ENCODE results near the gene NLGN2.

NLGN2 gene

GRCh38 chr17:7414837-7415236 is 7.2 kb downstream of the NLGN2 start:
- DNase-seq (ENCODE audit: low spot score): no peak

DNA sequence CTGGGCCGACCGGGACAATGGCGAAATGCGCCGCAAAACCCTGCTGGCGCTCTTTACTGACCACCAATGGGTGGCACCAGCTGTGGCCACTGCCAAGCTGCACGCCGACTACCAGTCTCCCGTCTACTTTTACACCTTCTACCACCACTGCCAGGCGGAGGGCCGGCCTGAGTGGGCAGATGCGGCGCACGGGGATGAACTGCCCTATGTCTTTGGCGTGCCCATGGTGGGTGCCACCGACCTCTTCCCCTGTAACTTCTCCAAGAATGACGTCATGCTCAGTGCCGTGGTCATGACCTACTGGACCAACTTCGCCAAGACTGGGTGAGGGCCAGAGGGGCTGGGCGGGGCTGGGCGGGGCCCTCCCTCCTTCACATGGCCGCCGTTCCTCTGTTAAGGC is 8.1 kb downstream of the NLGN2 start:
- DNase-seq (ENCODE audit: low spot score): no peak

DNA sequence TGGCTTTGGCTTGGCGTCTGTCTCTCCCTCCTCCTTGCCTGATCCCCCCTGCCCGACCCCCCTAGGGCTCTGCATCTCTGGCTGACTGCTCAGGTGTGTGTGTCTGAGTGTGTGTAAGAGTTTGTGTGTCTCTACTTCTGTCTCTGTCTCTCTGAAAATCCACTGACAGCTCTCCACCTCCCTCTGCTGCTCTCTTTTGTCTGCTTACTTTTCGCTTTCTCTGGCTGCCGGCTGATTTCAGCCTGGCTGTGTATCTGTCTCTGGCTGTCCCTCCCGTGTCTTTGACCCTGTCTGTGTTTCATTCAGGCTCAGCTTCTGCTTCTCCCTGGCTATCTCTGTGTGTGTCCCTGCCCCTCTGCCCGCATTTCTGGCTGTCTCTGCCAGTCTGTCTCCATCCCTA is 8.7 kb downstream of the NLGN2 start:
- no peak for DNase-seq (ENCODE audit: low spot score)

GRCh38 chr17:7417056-7417655 is 9.5 kb downstream of the NLGN2 start:
- DNase-seq (ENCODE audit: low spot score): no peak

DNA sequence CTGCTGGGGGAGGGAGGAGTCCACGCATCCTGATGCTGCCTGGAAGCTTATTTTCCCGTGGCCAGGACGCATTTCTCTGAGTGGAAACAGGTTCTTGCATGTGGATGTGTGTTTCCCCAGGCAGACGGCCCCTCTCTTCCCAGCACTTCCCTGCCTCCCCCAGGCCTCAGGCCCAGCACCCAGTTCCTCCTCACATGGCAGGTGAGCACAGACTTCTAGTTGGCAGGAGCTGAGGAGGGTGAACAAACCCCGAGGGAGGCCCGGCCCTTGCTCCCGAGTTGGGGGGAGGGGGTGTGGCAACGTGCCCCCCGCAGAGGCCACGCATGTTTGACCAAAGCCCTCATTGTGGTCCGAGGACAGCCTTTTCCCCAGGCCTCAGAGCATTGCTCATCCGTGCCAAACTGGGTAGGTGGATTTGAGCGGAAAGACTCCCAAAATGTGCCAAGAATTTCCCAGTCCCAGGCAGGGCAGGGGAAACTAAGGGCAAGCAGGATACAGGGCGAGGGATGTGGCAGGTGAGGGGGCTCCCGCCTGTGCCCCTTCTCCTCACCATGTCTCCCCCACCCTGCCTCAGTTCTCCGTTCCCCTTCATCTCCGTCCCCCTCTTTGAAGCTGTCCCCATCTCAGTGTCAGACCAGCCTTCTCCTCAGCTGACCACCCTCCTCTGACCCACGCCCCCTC is 11.0 kb downstream of the NLGN2 start:
- DNase-seq (ENCODE audit: low spot score): no peak

DNA sequence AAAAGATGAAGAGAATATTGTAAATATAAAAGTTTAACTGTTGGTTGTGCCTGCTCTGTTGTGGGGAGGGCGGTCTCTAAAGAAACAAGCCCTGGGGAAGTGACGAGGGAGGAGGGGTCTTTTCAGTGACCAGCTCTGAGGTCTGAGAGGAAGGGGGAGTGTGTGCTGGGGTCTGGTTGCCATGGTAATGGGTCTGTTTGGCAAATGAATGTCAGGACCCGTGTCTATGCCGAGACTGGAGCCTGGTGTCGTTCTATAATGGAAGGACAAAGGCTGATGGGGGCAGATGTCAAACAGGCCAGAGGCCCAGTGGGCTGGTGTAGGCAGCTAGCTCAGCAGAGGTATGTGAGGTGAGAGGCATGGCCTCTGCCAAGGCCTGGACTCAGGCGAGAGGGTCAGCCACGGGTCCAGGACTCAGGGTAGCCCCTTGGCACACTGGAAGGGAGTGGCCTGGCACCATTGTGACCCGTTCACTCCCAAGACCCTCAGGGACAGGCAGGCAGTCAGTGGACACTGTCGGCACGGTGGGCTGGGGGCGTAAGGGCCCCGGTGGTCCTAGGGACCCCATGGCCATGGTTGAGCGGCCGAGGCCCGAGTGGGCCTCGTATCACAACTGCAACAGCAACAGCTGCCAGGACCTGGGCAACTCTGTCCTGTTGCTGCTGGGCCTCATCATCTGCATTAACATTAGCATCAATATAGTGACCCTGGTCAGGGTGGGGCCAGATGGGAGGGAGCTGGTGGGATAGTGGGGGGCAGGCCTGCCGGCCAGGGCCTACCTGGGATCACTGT is 12.4 kb downstream of the NLGN2 start, which contains the start of gene SPEM1:
Gene SPEM1, plus strand, starts transcription at position 506 of the 792 bp plus-strand sequence. Its CDS starts 61 bp downstream, at position 567.
- no peak for DNase-seq (ENCODE audit: low spot score)

- DNase-seq (ENCODE audit: low spot score): no peak
These were observed 13.5 kb downstream of the NLGN2 start for GRCh38 chr17:7421186-7421585.

GRCh38 chr17:7423679-7424078 is 16.0 kb downstream of the NLGN2 start:
- no peak for DNase-seq (ENCODE audit: low spot score)

GRCh38 chr17:7425316-7425715 is 17.7 kb downstream of the NLGN2 start, which contains the start of gene SPEM2:
SPEM2 (plus strand) TSS chr17:7425616; CDS start chr17:7425689, 73 bp downstream.
- DNase-seq (ENCODE audit: low spot score): no peak

GRCh38 chr17:7425756-7426155 is 18.1 kb downstream of the NLGN2 start:
- DNase-seq (ENCODE audit: low spot score): no peak

GRCh38 chr17:7426203-7426863 is 18.7 kb downstream of the NLGN2 start:
- no peak for DNase-seq (ENCODE audit: low spot score)

- no peak for DNase-seq (ENCODE audit: low spot score)
These were observed 19.3 kb downstream of the NLGN2 start for GRCh38 chr17:7426896-7427489.

- DNase-seq (ENCODE audit: low spot score): no peak
These were observed 19.9 kb downstream of the NLGN2 start for GRCh38 chr17:7427549-7427948.

DNA sequence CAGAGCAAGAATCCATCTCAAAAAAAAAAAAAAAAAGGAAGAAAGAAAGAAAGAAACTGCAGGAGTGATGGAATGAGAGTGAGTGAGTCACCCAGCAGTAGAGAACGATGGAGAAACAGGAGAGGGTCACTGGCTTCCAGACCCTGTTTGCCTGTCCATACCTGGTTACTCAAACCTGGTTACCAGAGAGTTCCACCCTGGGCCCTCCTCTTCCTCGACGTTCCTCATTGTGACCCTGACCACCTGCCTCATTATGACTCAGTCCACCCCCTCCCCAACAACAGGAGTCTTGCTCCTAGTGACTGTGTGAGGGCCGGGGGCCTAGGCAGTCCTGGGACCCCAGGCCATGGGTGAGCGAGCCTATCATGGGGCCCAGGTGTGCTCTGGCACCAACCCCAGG is 20.9 kb downstream of the NLGN2 start, which contains the start of gene SPEM3:
Gene SPEM3, plus strand, starts transcription at position 301 of the 400 bp plus-strand sequence. Its CDS starts 46 bp downstream, at position 347.
- no peak for DNase-seq (ENCODE audit: low spot score)

DNA sequence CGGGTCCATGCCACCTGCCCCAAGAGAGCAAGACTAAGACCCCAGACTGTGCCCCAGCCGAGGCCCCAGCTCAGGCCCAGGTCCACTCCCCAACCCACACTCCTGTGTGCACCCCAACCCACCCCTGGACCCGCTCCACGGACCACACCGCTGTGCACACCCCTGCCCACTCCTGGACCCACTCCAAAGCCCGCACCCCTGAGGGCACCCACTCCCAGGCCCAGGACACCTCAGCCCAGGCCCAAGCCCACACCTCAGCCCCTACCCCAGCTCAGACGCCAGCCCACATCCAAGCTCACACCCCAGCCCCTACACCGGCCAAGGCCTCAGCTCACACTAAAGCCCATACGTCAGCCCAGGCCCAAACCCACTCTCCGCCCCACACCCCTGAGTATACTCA is 22.1 kb downstream of the NLGN2 start:
- no peak for DNase-seq (ENCODE audit: low spot score)

GRCh38 chr17:7431231-7431630 is 23.6 kb downstream of the NLGN2 start:
- no peak for DNase-seq (ENCODE audit: low spot score)

- no peak for DNase-seq (ENCODE audit: low spot score)
These were observed 24.7 kb downstream of the NLGN2 start for GRCh38 chr17:7432296-7432695.

DNA sequence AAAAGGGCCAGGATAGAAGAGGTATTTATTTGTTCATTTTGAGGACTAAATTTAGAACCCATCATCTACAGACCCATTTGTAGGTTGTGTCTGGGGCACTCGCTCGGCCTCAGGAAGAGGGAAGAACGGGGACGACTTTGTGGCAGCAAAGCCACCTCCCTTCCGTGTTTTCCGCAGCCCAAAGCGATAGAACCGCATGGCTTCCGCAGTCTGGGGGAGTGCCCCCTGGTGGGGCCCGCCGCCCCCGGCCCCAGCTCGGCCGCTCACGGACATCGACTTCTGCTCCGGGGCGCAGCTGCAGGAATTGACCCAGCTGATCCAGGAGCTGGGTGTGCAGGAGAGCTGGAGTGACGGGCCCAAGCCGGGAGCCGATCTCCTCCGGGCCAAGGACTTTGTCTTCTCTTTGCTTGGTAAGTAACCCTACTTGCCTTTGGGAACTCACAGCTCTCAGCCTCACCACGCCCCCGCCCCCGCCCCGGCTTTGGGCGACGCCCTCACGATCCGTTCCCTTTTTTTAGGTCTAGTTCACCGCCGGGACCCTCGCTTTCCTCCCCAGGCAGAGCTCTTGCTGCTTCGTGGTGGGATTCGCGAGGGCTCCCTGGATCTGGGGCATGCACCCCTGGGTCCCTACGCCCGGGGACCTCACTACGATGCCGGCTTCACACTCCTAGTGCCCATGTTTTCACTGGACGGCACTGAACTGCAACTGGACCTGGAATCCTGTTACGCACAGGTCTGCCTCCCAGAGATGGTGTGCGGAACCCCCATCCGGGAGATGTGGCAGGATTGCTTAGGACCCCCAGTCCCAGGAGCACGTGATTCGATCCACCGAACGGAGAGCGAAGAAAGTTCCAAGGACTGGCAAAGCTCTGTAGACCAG is 28.3 kb downstream of the NLGN2 start:
- DNase-seq (ENCODE audit: low spot score): no peak

GRCh38 chr17:7436556-7437368 is 29.1 kb downstream of the NLGN2 start:
- DNase-seq (ENCODE audit: low spot score): peak; percentile 76

DNA sequence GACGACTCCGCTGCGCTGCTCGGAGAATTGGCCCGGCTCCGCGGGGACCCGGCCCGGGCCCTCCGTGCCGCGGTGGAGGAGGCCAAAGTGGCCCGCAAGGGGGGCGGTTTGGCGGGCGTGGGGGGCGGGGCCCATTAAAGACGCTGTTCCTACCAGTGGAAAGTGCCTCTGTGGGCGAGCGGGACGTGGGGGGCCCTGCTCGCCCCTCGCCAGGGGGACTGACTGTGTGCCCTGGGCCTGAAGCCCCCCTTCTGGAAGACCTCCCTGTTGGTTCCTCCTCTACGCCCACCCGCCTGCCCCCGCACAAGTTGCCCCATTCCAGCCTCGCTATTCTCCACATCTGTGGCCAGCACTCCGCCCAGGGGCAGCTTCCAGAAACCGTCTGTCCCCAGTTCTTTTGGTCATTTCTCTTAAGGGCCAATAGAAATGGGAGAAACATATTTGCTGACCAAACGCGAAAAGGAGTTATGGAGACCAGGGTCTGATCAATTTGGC is 29.8 kb downstream of the NLGN2 start:
- no peak for DNase-seq (ENCODE audit: low spot score)
